ENCODE data around the gene DGKE. TPM values are rescaled to one million over a fixed set of nuclear protein-coding genes. Genes with fewer than 3 reads are reported as not detected.

The DGKE gene
- total RNA-seq, 1 donor from 2014 or later, result 6.8 TPM

DNA sequence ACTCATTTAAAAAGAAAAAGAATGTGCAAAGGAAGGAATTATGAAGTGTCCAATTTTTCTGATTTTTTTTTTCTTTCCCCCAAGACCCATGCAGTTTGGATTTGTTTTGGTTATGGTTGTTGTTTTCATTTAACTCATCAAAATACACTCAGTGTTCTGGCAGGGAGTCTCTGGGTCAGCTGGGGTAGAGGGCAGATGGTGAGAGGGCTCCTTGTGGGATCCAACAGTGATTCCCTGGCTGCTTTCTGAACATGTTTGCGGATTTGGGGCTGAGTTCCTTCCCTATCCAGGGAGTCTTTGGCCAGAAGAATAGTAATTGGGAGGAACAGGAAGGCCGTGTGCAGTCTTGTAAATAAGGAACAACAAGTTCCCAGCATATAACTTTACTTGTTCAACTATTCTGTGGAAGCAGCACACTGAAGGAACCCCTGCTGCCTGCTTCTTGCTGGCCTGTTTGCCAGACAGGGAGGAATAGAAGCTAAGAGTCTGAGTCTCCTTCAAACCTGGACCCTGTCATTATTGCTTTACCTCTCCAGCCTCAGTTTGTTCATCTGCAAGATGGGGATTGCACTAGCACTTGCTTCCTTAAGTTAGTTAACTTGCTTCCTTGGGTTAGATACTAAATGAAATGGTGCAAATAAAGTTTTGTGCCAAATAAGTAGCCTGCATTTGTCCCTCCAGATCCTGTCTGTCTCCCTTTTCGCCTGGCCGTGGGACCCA is 32.3 kb upstream of the DGKE start:
- no peak overlapping the region for H3K27ac Mint-ChIP-seq (ENCODE audit: unreplicated experiment)
- H3K36me3 Mint-ChIP-seq (ENCODE audit: low read depth), result peaks cover 1% of the 10 kb centered on the region
- DNase-seq (ENCODE audit: low spot score), result no peak
- H3K9me3 Mint-ChIP-seq (ENCODE audit: low read depth), result no peaks in the 10 kb centered on the region
- TF ChIP-seq, protein P1, sequence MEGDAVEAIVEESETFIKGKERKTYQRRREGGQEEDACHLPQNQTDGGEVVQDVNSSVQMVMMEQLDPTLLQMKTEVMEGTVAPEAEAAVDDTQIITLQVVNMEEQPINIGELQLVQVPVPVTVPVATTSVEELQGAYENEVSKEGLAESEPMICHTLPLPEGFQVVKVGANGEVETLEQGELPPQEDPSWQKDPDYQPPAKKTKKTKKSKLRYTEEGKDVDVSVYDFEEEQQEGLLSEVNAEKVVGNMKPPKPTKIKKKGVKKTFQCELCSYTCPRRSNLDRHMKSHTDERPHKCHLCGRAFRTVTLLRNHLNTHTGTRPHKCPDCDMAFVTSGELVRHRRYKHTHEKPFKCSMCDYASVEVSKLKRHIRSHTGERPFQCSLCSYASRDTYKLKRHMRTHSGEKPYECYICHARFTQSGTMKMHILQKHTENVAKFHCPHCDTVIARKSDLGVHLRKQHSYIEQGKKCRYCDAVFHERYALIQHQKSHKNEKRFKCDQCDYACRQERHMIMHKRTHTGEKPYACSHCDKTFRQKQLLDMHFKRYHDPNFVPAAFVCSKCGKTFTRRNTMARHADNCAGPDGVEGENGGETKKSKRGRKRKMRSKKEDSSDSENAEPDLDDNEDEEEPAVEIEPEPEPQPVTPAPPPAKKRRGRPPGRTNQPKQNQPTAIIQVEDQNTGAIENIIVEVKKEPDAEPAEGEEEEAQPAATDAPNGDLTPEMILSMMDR (IDR thresholded peaks at IDR 0.05), result no peak
- no peak overlapping the region for H3K4me3 Mint-ChIP-seq (ENCODE audit: unreplicated experiment)
- H3K27me3 Mint-ChIP-seq (ENCODE audit: low read depth), result no peaks in the 10 kb centered on the region
- H3K4me1 Mint-ChIP-seq (ENCODE audit: low read depth), result no peaks in the 10 kb centered on the region

DNA sequence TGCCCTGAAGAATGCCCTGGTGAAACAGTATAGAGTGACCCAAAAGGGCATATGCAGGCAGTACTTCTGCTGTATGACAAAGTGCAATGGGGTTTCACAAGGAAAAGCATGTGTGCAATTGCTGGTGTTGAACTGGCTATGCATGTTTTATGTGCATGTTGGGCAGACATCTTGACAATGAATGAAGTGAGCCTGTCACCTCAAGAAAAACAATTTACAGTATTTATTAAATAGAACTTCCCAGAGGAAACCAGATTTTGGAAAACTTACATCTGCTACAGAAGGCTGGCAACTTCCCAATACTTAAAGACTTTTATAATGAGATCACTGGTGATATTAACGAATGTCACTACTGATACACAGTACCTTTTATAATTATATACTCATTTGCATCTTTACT is 30.9 kb upstream of the DGKE start:
- TF ChIP-seq, protein P1 (IDR thresholded peaks at IDR 0.05), result no peak
- Mint-ChIP-seq H3K27ac (ENCODE audit: unreplicated experiment) (no peak overlapping the region), H3K4me3 (ENCODE audit: unreplicated experiment) (no peak overlapping the region), H3K27me3 (ENCODE audit: low read depth) (no peaks in the 10 kb centered on the region), H3K36me3 (ENCODE audit: low read depth) (peaks cover 6% of the 10 kb centered on the region), H3K9me3 (ENCODE audit: low read depth) (no peaks in the 10 kb centered on the region), H3K4me1 (ENCODE audit: low read depth) (no peaks in the 10 kb centered on the region)
- DNase-seq (ENCODE audit: low spot score), result no peak

DNA sequence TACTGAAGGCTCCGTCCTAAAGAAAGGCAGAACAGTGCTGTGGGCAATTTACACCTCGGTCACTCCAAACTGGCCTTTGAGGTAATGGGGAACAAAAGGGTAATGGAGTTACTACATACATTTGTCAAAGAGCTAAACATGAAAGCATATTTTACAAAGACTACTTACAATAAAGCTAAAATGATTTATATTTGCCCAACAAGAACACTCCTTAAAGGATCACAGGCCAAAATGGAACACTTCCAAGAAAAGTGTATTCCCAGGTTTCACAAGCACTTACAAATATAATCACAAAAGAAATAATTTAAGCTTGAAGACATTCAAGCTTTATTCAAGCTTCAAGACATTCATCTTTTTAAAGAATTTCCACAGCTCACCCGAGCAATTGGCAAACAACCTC is 29.5 kb upstream of the DGKE start:
- Mint-ChIP-seq H3K4me3 (ENCODE audit: unreplicated experiment) (no peak overlapping the region), H3K36me3 (ENCODE audit: low read depth) (peaks cover 6% of the 10 kb centered on the region), H3K4me1 (ENCODE audit: low read depth) (no peaks in the 10 kb centered on the region), H3K27me3 (ENCODE audit: low read depth) (no peaks in the 10 kb centered on the region), H3K9me3 (ENCODE audit: low read depth) (no peaks in the 10 kb centered on the region), H3K27ac (ENCODE audit: unreplicated experiment) (no peak overlapping the region)
- TF ChIP-seq, protein P1 (IDR thresholded peaks at IDR 0.05), result no peak
- no peak for DNase-seq (ENCODE audit: low spot score)

DNA sequence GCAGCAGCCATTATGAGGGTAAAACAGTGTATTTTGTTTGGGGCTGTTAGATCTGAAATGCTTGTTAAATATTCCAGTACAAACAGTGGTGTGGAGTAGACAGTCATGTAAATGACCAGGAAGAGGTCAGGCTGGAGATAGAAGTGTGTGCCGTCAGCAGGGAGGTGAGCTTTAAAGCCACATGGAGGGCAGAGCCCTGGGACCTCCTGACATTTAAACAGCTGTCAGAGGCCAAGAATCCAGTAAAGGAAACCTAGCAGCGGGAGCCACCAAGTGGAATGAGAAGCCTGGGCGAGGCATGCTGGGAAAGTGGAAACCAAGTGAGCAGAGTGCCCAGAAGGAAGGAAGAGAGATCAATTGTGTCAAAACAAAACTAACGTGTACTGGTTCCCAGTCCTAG is 27.0 kb upstream of the DGKE start:
- peaks cover 6% of the 10 kb centered on the region for H3K36me3 Mint-ChIP-seq (ENCODE audit: low read depth)
- TF ChIP-seq, protein P1 (IDR thresholded peaks at IDR 0.05), result no peak
- H3K27ac Mint-ChIP-seq (ENCODE audit: unreplicated experiment), result no peak overlapping the region
- H3K9me3 Mint-ChIP-seq (ENCODE audit: low read depth), result no peaks in the 10 kb centered on the region
- no peak overlapping the region for H3K4me3 Mint-ChIP-seq (ENCODE audit: unreplicated experiment)
- H3K4me1 Mint-ChIP-seq (ENCODE audit: low read depth), result no peaks in the 10 kb centered on the region
- no peaks in the 10 kb centered on the region for H3K27me3 Mint-ChIP-seq (ENCODE audit: low read depth)
- no peak for DNase-seq (ENCODE audit: low spot score)

DNA sequence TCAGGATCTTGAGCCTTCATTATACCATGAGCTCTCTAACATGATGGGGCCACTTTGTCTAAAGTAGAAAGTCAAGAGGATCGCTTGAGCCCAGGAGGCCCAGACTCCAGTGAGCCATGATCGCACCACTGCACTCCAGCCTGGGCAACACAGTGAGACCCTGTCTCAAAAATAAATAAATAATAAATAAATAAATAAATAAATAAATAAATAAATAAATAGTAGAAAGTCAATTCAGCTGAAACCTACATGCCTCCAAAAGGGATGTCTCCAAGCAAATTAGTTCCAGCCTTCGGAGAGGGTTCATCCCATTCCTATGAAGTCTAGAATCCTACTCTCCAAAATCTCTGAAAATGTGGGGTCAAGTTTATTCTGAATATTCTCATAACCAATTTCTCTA is 26.2 kb upstream of the DGKE start:
- TF ChIP-seq, protein P1 (IDR thresholded peaks at IDR 0.05), result no peak
- Mint-ChIP-seq H3K36me3 (ENCODE audit: low read depth) (peaks cover 6% of the 10 kb centered on the region), H3K4me3 (ENCODE audit: unreplicated experiment) (no peak overlapping the region), H3K27ac (ENCODE audit: unreplicated experiment) (no peak overlapping the region), H3K4me1 (ENCODE audit: low read depth) (no peaks in the 10 kb centered on the region), H3K9me3 (ENCODE audit: low read depth) (no peaks in the 10 kb centered on the region), H3K27me3 (ENCODE audit: low read depth) (no peaks in the 10 kb centered on the region)
- DNase-seq (ENCODE audit: low spot score), result no peak

Data from chondrocyte (in vitro differentiated cells).